Fibroblast of skin of left biceps (primary cell): Measurements from ENCODE around the gene PPM1J.

Source experiments
- DNase-seq, 2 experiments: peaks; one replicate each; pipeline ENCODE4 v3.0.0-alpha.2; 2013; ENCODE audit warnings: low read depth in 2 of 2

PPM1J gene

DNA sequence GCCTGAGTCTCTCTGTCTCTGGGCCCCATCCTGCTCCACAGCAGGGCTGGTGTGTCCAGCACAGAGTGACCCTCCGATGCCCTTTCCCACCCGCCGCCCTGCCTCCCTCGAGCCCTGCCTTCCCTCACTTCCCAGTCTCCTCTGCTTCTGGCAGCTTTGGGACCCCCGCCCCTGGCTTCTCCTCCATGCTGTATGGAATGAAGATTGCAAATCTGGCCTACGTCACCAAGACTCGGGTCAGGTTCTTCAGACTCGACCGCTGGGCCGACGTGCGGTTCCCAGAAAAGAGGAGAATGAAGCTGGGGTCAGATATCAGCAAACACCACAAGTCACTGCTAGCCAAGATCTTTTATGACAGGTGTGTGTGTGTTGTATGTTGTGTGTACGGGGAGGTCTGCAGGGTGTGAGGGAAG is 26.3 kb downstream of the PPM1J start:
- no peak for DNase-seq

DNA sequence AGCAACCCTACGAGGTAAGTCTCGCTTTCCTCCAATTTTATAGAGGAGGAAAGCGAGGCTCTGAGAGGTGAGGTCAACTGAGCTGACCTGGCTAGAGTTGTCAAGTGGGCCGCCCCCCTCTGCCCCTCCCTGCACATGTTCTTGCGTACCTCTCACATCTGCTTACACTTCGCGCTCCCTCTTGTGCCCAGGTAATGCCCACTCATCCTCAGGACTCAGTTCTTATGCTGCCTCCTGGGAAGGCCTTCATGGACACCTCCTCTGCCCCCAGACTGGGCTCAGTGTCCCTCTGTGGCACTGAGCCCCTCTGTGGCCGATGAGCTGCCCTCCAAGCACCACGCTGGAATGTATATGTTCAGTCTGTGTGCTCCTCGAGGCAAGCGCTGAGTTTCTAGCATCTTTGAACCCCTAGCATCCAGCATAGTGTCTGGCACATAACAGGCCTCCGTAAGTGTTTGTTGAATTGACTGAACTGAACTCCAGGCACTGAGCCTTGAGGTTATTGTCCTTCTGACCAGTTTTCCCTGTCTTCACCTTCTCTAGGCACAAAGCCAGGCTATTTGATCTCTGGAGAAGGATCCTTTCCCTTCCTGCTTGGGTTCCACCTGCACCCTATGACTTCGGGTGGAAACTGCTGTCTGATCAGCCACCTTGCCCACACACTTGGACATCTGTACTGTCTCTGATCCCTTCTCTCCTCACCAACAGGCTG is 27.2 kb downstream of the PPM1J start:
- no peak for DNase-seq

DNA sequence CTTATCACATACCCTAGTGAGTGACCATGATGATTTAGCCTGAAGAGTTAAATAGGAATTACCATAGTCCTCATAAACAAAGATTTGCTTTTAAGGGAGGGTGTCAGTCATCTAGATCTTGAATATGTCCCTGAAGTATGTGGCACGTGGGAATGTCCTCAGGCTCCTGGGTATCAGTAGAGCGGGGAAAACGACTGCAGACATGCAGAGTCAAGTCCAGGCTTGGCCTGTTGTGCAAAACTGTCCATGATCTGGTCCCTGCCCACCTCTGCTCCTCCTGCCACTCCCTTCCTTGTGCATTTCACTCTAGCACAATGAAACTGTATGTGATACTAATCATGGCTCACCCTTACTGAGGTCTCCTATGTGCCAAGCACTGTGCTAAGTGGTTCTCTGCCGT is 27.8 kb downstream of the PPM1J start:
- DNase-seq = no peak

DNA sequence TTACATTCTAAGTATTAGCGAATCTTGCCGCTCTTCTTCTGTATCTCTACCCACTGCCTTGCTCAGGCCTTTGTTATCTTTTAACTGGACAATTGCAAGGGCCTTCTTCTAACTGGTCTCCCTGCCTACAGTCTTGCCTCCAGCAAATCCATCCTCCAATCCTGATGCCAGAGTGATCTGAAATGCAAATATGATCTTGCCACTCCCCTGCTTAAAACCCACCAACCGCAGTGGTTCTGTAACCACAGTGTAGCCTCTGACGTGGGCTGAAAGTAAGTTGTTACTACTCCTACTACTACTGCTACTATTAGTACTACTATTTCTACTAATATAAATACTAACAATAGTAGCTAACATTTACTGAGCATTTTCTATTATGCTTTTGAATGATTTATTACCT is 28.3 kb downstream of the PPM1J start:
- no peak for DNase-seq

DNA sequence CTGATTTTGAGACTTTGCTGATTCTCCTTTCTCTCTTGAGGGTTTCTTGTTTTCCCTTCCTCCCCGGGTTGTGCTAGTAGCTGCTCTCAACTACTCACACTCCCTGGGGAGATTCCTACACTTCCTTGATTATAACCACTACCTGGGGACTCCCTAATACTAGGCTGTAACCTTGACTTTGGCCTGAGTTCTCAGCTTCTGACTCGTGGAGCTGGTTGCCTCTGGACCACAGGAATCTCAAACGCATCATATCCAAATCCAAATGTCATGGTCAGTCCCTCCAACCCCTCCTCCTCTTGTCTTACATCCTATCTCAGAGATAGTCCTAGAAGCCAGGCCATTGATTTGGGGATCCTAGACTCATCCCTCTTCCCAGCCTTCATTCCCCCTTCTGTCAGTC is 28.7 kb downstream of the PPM1J start:
- DNase-seq = no peak

DNA sequence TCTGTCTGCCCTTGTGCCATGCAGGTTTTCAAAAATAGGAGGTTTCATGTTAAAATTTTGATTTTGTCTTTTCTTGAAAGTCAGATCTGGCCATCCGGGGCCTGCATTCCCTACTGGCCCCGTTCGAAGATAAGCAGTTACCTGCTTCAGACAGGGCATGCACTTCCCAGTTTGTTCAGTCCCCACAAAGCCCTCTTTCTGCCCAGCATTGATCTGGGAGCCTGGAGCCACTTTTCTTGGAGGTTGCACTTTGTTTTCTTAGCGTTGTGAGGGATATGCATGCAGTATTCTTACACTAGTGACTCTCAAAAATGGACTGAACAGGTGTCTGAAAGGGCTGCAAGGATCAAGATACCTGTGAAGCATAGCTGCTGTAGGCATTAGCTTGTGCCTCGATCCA is 29.2 kb downstream of the PPM1J start:
- DNase-seq = no peak

DNA sequence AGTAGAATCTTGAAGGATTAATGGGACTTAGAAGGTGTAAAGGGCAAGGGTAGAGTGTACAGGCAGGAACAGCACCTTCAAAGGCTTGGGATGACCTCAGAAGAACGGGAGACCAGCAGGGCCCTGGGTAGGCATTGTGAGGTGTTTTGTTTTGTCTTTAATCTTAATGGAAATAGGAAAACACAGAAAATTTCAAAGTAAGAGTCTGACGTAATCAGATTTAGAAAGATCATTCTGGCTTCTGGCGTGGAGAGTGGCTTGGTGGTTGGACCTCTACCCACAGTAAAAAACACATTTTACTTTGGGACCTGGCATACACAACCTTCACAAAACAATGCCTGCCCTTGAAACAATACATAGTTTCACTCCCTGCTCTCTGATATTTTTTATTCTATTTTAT is 36.5 kb downstream of the PPM1J start:
- no peak for DNase-seq

DNA sequence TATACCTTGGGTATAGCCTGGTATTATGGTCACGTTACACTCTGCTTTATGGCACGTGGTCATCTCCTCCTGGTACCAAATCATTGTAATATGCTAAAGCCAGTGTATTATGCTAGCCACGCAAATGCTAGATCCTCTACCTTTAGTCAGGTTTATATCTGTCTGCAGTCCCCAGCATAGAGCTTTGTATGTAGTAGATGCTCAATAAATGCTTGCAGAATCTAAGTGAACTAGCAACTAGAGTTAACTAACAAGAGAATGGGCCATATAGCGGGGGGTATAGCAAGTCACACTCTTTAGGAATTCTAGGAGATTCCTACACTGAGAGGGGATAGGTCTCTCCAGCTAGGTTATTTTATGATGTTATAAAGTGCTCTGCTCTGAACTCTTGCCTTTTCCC is 37.6 kb downstream of the PPM1J start:
- no peak for DNase-seq

DNA sequence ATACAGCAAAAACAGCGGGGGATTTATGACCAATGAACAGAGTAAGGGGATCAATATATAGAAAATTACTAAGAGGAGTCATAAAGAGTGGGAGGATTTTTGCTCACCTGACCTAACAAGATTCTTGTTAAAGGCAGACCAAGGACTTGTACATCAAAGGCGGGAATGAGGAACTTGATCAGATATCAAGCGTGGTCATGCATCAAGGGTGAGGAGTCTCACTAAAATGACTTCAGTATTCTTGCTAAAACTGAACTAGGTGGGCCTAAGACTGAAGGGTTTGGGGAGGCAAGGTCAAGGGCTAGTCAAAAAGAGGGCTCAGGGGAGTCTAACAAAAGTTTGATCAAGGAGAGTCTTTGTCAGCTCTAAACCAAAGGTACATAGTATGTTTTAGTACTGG is 38.6 kb downstream of the PPM1J start:
- no peak for DNase-seq

DNA sequence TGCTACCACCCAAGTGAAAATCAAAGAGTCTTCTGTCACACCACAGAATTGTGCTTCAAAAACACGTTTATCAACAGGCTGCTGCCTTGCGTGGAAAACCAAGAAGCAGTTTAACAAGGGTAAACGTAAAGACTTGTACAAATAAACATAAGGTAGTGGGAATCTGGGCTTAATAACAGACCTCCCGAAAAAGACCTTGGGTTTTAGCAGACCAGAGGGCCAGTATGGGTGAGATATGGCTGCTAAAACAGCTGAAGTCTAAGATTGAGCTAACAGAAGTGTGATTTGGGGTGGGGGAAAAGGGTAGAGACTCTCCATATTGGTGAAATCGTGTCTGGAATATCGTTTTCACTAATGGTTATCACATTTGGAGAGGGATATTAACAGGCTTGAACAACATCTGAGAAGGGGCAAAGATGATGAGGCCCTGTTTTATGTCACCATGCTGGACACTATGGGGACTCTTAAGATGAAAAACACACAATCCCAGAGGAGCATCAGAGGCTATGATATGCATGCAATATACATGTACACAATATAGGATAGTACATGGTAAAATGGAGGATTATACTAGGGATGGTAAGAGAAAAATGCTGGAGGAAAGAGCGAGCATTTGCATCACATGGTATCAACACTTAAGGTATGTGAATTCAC is 39.3 kb downstream of the PPM1J start:
- DNase-seq = no peak

DNA sequence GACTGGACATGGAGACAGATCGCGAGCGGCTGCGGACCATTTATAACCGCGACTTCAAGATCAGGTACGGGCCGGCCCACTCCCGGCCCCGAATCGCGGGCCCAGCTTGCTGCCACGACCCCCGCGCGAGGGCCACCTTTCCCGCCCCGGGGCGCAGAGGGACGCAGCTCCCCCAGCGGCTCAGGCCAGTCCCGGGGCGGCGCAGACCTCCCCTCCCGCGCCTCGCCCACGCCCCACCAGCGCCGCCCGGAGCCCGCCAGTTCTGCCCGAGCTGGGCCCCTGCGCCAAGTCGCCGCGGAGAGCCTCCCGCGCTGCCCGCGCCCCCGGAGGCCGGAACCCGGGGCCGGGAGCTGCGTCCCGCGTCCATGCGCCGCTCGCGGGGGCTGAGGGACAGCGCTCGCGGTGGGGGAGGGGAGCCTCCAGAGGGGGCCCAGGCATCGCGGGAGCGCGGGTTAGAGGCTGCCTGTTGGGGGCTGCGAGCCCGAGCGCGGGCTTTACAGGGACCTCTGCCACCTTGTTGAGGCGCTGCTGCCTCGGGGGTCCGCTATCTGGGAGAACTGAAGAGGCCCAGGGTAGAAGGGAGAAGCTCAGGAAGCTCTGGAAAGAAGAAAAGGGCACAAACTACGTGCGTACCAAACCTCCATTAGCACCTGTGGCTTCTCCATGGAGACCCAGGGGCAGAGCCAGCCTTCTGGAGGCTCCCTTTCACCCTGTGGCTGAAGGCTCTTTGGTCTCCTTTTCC is 40.0 kb downstream of the PPM1J start:
- no peak for DNase-seq

DNA sequence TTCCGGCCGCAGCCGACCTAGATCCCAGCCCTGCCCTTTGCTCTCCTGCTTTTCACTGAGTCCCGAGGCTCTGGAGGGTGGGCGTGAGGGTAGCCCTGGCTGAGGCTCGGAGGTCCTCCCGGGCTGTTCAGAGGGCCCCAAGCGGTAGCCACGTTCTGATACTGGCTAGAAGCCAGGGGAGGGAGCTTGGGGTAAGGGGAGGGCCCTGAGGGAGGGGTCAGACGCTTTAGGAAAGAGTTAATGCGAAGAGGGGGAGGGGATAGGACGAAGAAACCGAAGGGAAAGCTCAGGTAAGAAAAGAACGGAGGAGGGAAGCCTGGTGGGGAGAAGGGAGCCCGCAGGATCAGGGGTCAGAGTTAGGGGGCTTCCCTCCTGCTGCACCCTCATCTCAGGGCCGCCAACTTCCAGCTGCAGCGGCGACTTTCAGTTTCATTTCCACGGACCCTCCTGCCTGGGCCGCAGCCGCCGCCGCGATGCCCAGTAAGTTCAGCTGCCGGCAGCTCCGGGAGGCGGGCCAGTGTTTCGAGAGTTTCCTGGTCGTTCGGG is 40.6 kb downstream of the PPM1J start, which contains the start of gene MOV10:
Gene MOV10, plus strand, starts transcription at position 220 of the 546 bp plus-strand sequence. Its CDS starts 254 bp downstream, at position 474.
- DNase-seq = peak; percentile 55 to 64

DNA sequence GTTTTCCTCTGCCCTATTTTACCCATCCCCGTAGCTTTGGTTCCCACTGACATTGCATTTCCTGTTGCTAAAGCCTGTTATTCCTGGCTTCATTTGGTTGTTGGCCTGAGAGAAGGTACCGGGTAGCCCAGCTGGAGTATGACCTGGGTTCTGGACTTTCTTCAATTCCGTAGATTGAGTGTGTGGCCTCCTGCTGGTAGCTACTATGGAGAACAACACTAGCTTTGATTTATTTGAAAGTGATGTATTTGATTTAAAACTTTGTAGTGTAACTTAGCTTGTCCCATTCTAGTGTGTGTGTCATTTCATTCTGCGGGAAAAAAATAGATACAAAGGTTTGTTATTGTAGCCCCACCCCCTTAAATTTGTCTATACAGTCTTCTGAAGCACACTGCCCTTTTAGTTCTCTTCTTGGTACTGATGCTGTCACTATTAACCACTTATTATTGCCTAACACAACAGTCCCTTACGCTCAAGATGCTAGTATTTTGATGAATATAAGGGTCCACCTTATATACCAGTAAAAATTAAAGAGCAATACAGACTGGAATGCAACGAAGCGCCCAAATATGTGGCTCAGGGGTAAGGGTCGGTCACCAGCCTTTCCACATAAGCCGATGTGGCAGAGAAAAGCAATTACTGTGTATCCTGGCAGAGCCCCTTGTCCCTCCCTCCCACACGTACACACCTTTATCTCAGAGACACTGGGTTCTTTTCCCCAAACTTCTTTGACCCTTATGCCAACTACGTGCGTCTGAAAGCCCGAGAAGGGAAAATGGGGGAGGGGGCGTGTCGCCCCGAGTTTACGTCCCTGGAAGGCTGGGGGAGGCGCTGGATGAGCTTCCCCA is 41.3 kb downstream of the PPM1J start:
- DNase-seq = no peak

DNA sequence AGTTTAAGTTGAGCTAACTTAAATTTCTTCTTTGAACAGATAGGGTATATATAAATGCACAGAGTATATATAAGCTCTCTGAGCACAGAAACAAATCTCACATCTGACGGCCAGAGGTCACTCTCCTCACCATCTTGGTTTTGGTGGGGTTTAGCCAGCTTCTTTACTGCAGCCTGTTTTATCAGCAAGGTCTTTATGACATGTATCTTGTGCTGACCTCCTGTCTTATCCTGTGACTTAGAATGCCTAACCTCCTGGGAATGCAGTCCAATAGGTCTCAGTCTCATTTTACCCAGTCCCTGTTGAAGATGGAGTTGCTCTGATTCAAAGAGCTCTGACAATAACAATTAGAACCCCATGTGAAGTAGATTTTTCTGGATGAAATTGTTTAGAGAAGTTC is 42.3 kb downstream of the PPM1J start:
- DNase-seq = no peak

DNA sequence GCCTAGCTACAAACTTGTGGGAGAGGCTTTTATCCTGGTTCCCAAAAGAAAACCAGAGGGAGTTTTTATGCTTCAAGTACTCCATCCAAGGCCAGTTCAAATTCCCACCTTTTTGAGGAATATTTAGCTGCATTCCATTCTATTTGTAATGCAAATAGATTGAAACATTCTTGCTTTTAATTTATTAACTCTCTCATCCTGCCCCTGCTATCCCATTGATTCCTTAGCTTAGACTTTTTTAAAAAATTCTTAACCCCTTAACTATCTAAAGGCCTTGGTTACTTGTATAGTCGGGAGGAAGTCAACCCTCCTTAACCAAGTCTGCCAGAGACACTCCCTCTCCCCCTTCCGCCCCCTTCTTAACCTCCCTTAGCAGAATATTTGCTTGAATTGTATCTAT is 43.1 kb downstream of the PPM1J start:
- no peak for DNase-seq

DNA sequence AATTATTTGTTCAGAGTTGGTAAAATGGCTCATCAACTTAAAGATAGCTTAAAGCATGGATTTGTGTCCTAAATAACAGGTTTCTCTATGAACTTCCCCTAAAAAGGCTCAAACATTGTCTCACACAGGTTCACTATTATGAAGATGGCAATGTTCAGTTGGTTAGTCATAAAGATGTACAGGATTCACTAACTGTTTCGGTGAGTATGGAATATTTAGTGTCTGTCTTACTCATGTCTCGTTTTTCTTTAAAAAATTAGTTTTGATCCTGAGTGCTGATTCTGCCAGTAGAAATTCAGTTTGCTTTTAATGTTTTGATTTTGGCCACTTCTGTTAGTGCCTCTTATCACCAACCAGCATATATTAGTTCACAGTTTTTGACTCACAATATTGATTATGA is 48.2 kb downstream of the PPM1J start:
- DNase-seq = no peak

DNA sequence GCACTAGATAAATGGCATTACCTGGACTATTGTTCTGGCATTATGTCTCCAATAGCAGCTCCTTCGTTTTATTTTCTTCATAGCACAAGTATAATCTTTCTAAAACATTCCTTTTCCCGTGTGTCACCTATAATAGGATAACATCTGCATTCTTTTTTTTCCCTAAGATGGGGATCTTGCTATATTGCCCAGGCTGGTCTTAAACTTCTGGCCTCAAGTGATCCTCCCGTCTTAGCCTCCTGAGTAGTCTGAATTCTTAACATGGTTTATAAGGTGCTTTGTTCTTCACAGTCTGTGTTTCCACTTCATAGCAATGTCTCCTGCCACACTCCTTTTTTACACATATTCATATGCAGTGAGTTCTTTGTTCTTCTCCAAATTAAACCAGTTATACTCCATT is 49.3 kb downstream of the PPM1J start:
- DNase-seq = no peak
